Thymus (tissue), 11 donors: ENCODE data around the gene CARNS1. TPM values are rescaled to one million over a fixed set of nuclear protein-coding genes. Genes with fewer than 3 reads are reported as not detected.
"Not testable (repeated sequence)": the region's sequence is repeated elsewhere in the genome, so short reads cannot be mapped to it uniquely, and the experiment has no call there.

Experiments used
- DNase-seq, 9 donors: peaks; one replicate each; pipeline ENCODE4 v3.0.0-alpha.2; 2013; ENCODE audit warnings: low spot score in 9 of 9, low read depth in 6 of 9, missing footprints in 1 of 9
- H3K27ac ChIP-seq, 2 donors: one replicate each; pipeline ENCODE4 v1.5.1; 2013; ENCODE audit warnings: control low read depth in 1 of 2, low read depth in 1 of 2, low read length in 1 of 2, mild to moderate bottlenecking in 1 of 2, moderate library complexity in 1 of 2
- H3K27me3 ChIP-seq, 2 donors: one replicate each; pipeline ENCODE4 v1.5.1; 2013; ENCODE audit warnings: low read length in 1 of 2; ENCODE audit not compliant: control insufficient read depth in 2 of 2, insufficient read depth in 1 of 2
- H3K36me3 ChIP-seq, 2 donors: one replicate each; pipeline ENCODE4 v1.5.1; 2013; ENCODE audit warnings: low read length in 1 of 2, mild to moderate bottlenecking in 1 of 2, moderate library complexity in 1 of 2; ENCODE audit not compliant: control insufficient read depth in 2 of 2, insufficient read depth in 2 of 2
- H3K4me1 ChIP-seq, 2 donors: one replicate each; pipeline ENCODE4 v1.5.1; 2013; ENCODE audit warnings: low read length in 2 of 2; ENCODE audit not compliant: control insufficient read depth in 2 of 2, insufficient read depth in 2 of 2
- H3K4me3 ChIP-seq, 2 donors: one replicate each; pipeline ENCODE4 v1.5.1; 2013; ENCODE audit warnings: low read length in 2 of 2, control low read depth in 1 of 2, mild to moderate bottlenecking in 1 of 2
- H3K9me3 ChIP-seq, 2 donors: one replicate each; pipeline ENCODE4 v1.5.1; 2013; ENCODE audit warnings: low read length in 1 of 2, mild to moderate bottlenecking in 1 of 2; ENCODE audit not compliant: control insufficient read depth in 2 of 2, insufficient read depth in 1 of 2
- WGBS: extraction: QIAGEN DNeasy Blood & Tissue Kit; methylation state at CpG from one replicate; pipeline ENCODE4 v1.1.7; 2013; 5-methylcytosine and 5-hydroxymethylcytosine counted together
- polyA plus RNA-seq: library from polyadenylated mRNA; stranded (reverse); fragments of 200-250 nt; gene quantifications from one replicate; pipeline ENCODE4 v1.2.3, GENCODE V29; 2013
- total RNA-seq: library from RNA; stranded (reverse); fragments of 120-200 nt; gene quantifications from one replicate; pipeline ENCODE4 v1.2.4, GENCODE V29; 2013
- donor health status: healthy.

Gene CARNS1
- total and polyA plus RNA-seq, 2 donors = 0.57 to 1.7 TPM

- Histone ChIP-seq H3K4me1 (peaks cover 27 to 77% of the 10 kb centered on the region in 2 donors), H3K27ac (peak overlapping the region; percentile 26 to 86)
Measured at GRCh38 chr11:67400251-67400941, 15.1 kb upstream of the CARNS1 start.

GRCh38 chr11:67400942-67401494, 14.5 kb upstream of the CARNS1 start:
- DNase-seq = no peak
- H3K4me1 ChIP-seq = peaks cover 33 to 82% of the 10 kb centered on the region in 2 donors
- peak overlapping the region; percentile 61 to 84 for H3K4me3 ChIP-seq
- H3K36me3 ChIP-seq = peaks cover 51 to 62% of the 10 kb centered on the region in 2 donors
- H3K27ac ChIP-seq = peak overlapping the region; percentile 26 to 86
- 7% methylated on average over 27 of the region's 27 CpGs for WGBS
- peaks cover 0 to 5% of the 10 kb centered on the region in 2 donors for H3K9me3 ChIP-seq
- H3K27me3 ChIP-seq = no peaks in the 10 kb centered on the region

More at GRCh38 chr11:67400251-67400941, 15.1 kb upstream of the CARNS1 start:
- Histone ChIP-seq H3K36me3 (peaks cover 51 to 62% of the 10 kb centered on the region in 2 donors), H3K27me3 (no peaks in the 10 kb centered on the region), H3K4me3 (peak overlapping the region; percentile 61 to 84), H3K9me3 (peaks cover 0 to 5% of the 10 kb centered on the region in 2 donors)
- no peak for DNase-seq
- 75% methylated on average over 23 of the region's 23 CpGs for WGBS

DNA sequence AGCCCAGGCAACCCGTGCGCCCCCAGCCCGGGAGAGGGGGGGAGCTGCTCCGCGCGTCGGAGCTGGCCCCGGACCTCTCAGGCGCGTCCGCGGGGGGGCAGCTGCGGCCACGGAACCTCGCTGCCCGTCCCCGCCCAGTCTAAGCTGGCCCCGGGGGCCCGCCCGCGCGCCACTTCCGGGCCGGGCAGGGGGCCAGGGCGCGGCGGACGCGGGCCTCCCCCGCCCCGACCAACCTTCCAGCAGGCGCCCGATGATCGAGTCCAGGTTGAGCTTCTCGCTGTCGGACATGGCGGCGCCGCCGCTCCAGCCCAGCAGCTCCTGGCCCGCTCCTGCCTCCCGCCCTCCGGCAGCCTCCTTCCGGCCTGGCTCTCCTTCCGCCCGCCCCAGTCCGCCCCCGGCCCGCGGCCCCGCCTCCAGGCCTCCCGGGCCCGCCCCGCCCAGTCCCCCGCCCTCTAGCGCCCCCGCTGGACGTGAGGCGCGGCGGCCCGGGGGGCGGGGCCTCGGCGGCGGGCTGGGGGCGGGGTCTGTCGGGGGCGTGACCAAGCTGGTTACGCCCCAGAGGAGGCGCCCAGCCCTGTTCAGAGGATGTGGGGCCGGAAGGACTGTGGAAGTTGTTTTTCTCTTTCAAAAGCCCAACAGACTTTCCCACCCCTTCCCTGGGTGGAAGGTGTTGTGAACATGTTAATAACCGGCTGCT, 13.8 kb upstream of the CARNS1 start, which contains the start of gene PPP1CA:
PPP1CA (minus strand) TSS at position 364 of the 697 bp plus-strand sequence; CDS start at position 288, 76 bp downstream.
- Histone ChIP-seq H3K9me3 (peaks cover 0 to 5% of the 10 kb centered on the region in 2 donors), H3K27ac (peak within 1 kb of the TSS; percentile 98), H3K27me3 (no peaks in the 10 kb centered on the region), H3K4me1 (peaks cover 39 to 82% of the 10 kb centered on the region in 2 donors), H3K36me3 (peaks cover 51 to 62% of the 10 kb centered on the region in 2 donors), H3K4me3 (peak within 1 kb of the TSS; percentile 61 to 84)
- DNase-seq = peak in 7 of 9 donors; percentile 67 to 94 (median 82)
- under 1% methylated on average over 73 of the region's 73 CpGs for WGBS

DNA sequence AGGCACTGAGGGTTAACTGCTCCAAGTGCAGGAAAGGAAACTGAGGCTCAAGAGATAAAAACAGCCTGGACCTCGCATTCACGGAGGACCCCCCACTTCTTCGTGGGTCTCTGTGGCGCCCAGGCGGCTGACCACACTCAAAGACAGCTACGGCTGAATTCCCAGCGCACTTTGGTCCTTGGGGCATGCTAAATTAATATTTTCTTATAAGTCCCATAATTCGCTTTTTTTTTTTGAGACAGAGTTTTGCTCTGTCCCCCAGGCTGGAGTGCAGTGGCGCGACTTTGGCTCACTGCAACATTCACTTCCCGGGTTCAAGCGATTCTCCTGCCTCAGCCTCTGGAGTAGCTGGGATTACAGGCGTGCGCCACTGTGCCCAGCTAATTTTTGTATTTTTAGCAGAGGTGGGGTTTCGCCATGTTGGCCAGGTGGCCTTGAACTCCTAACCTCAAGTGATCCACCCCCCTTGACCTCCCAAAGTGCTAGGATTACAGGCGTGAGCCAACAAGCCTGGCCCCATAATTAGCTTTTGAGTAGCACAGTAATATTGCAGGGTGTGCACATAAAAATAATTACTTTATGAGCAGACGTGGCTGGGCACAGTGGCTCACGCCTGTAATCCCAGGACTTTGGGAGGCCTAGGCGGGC, 13.2 kb upstream of the CARNS1 start:
- H3K27me3 ChIP-seq, DNase-seq, H3K9me3 ChIP-seq: not testable (repeated sequence)
- peak overlapping the region; percentile 98 for H3K27ac ChIP-seq
- WGBS = 63% methylated on average over 19 of the region's 19 CpGs
- H3K4me3 ChIP-seq = peak overlapping the region; percentile 35 to 84
- H3K36me3 ChIP-seq = peaks cover 50 to 62% of the 10 kb centered on the region in 2 donors
- H3K4me1 ChIP-seq = peaks cover 46 to 82% of the 10 kb centered on the region in 2 donors

GRCh38 chr11:67403085-67403484, 12.4 kb upstream of the CARNS1 start:
- peak overlapping the region in 1 of 2 donors; percentile 87 for H3K4me3 ChIP-seq
- DNase-seq = peak in 1 of 9 donors; percentile 36
- peaks cover 48 to 62% of the 10 kb centered on the region in 2 donors for H3K36me3 ChIP-seq
- WGBS = 95% methylated on average over 9 of the region's 9 CpGs
- peaks cover 54 to 82% of the 10 kb centered on the region in 2 donors for H3K4me1 ChIP-seq
- H3K9me3 ChIP-seq, H3K27me3 ChIP-seq: not testable (repeated sequence)
- peak overlapping the region; percentile 93 to 98 for H3K27ac ChIP-seq

DNA sequence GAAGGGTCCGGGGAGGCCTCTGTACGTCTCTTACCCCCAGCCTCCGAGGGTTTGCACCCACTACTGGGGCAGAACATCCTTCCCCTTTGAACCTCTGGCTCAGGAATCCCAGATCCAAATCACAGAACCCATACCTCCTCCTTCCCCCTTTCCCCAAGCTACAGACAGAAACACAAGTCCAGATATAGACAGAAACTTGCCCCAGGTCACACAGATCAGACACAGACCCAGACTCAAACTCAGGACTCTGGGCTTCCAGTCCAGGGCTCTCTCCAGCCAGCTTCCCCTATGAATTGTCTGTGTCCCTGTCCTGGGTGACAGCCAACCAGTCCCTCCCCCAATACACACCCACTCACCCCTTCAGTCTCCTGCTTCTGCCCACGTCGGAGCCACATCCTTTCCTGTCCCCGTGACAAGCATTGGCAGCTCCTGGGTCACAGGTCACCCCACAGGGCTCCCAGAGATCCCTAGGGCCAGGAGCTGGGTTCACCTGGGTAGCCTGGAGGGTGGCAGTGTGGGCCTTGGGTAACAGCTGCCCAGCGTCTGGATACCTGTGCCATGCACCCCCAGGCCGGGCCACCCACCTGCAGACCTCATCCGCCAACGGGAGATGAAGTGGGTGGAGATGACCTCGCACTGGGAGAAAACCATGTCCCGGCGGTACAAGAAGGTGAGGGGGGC, 10.8 kb upstream of the CARNS1 start:
- 44% methylated on average over 13 of the region's 13 CpGs for WGBS
- Histone ChIP-seq H3K4me3 (peak overlapping the region; percentile 87 to 89), H3K9me3 (peaks cover 0 to 5% of the 10 kb centered on the region in 2 donors), H3K4me1 (peaks cover 67 to 89% of the 10 kb centered on the region in 2 donors), H3K27ac (peak overlapping the region; percentile 93 to 98), H3K36me3 (peaks cover 35 to 53% of the 10 kb centered on the region in 2 donors), H3K27me3 (no peaks in the 10 kb centered on the region)
- DNase-seq = peak in 1 of 9 donors; percentile 67

DNA sequence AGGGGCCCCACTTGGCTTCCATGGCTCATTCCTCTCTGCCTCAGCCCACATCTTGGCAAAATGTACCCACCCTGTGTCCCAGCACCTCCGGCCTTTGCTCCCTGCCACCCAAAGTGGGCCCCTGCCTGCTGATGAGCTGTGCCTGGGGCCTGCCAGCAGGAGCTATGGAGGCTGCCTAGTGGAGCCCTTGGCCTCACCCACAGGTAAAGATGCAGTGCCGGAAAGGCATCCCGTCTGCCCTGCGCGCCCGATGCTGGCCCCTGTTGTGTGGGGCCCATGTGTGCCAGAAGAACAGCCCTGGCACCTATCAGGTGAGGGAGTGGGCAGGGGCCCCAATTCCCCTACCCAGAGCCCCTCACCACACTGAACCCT, 10.3 kb upstream of the CARNS1 start:
- H3K9me3 ChIP-seq = peaks cover 0 to 5% of the 10 kb centered on the region in 2 donors
- peaks cover 70 to 90% of the 10 kb centered on the region in 2 donors for H3K4me1 ChIP-seq
- WGBS = 94% methylated on average over 6 of the region's 6 CpGs
- DNase-seq = no peak
- H3K27me3 ChIP-seq = no peaks in the 10 kb centered on the region
- peaks cover 36 to 55% of the 10 kb centered on the region in 2 donors for H3K36me3 ChIP-seq
- peak overlapping the region; percentile 87 to 89 for H3K4me3 ChIP-seq
- peak overlapping the region; percentile 93 to 98 for H3K27ac ChIP-seq

DNA sequence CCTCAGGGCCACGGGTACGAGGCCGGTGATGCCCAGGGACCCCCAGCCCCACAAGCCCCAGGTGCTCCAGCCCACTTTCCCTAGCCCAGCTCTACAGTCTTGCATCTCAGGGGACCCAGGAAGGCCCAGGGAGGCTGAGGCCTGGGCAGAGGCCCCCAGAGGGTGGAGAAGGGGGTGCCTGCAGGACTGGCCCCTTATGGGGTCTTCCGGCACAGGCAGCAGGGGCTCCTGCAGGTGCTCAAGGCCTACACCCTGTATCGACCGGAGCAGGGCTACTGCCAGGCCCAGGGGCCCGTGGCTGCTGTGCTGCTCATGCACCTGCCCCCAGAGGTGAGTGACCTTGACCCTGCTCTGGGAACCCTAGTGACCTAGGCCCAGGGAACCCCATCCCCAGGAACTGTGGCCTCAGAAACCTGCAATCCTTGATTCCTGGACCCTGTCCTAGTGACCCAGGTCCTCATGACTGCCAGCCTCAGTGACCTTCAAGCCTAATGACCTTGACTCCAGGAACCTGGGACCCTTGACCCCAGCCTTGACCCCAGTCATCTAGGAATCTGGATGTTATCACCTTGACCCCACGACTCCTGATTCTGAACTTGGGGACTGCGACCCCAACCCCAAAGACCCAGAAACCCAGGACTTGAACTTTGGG, 9.7 kb upstream of the CARNS1 start:
- Histone ChIP-seq H3K9me3 (peaks cover 0 to under 1% of the 10 kb centered on the region in 2 donors), H3K27ac (peak overlapping the region; percentile 86 to 98), H3K4me1 (peaks cover 70 to 90% of the 10 kb centered on the region in 2 donors), H3K27me3 (no peaks in the 10 kb centered on the region), H3K36me3 (peaks cover 33 to 54% of the 10 kb centered on the region in 2 donors), H3K4me3 (peak overlapping the region; percentile 87 to 89)
- WGBS = 85% methylated on average over 9 of the region's 9 CpGs
- DNase-seq = no peak
